ENCODE data around the gene PTPRB. TPM values are rescaled to one million over a fixed set of nuclear protein-coding genes. Genes with fewer than 3 reads are reported as not detected.

PTPRB gene
- total RNA-seq, 1 donor from 2014 or later, result 1.9 TPM

GRCh38 chr12:70467476-70467875 is 169.8 kb downstream of the PTPRB start:
- H3K9me3 Mint-ChIP-seq, result peaks cover 20% of the 10 kb centered on the region
- no peak overlapping the region for H3K27ac Mint-ChIP-seq
- H3K27me3 Mint-ChIP-seq (ENCODE audit: low read depth), result peaks cover 3% of the 10 kb centered on the region
- TF ChIP-seq CTCF (IDR thresholded peaks at IDR 0.05; ENCODE audit: unreplicated experiment), result no peak
- no peak overlapping the region for H3K4me3 Mint-ChIP-seq
- H3K36me3 Mint-ChIP-seq, result no peaks in the 10 kb centered on the region
- no peaks in the 10 kb centered on the region for H3K4me1 Mint-ChIP-seq
- no peak for DNase-seq (ENCODE audit: low spot score in 2 of 2, unreplicated experiment in 2 of 2)

- peaks cover 20% of the 10 kb centered on the region for H3K9me3 Mint-ChIP-seq
- H3K4me1 Mint-ChIP-seq, result no peaks in the 10 kb centered on the region
- no peaks in the 10 kb centered on the region for H3K36me3 Mint-ChIP-seq
These were observed 170.5 kb downstream of the PTPRB start for GRCh38 chr12:70466753-70467152.

More at GRCh38 chr12:70466753-70467152, 170.5 kb downstream of the PTPRB start:
- Mint-ChIP-seq H3K27ac (no peak overlapping the region), H3K4me3 (no peak overlapping the region), H3K27me3 (ENCODE audit: low read depth) (no peaks in the 10 kb centered on the region)
- TF ChIP-seq CTCF (IDR thresholded peaks at IDR 0.05; ENCODE audit: unreplicated experiment), result no peak
- DNase-seq (ENCODE audit: low spot score in 2 of 2, unreplicated experiment in 2 of 2), result no peak
